H1 (cell line): ENCODE measurements around the gene THPO. TPM values are rescaled to one million over a fixed set of nuclear protein-coding genes. Genes with fewer than 3 reads are reported as not detected.
A peak's percentile ranks its signal among the peaks of the same experiment; 100 is the strongest.

Experiments used
- EP300 ChIP-seq, 2 experiments: IDR thresholded peaks; 1 replicate in 1 of 2; 2 replicates in 1 of 2; pipeline ENCODE4 v1.6.1; 2011 to 2012; ENCODE audit warnings: low read depth in 2 of 2, low read length in 2 of 2, mild to moderate bottlenecking in 2 of 2, borderline replicate concordance in 1 of 2, inconsistent platforms in 1 of 2, moderate library complexity in 1 of 2
- TAF1 ChIP-seq: IDR thresholded peaks from 2 replicates; pipeline ENCODE4 v1.6.1; 2011; ENCODE audit warnings: mild to moderate bottlenecking, low read depth, low read length
- TBP ChIP-seq: IDR thresholded peaks from 2 replicates; pipeline ENCODE4 v1.6.1; 2011; ENCODE audit warnings: low read depth, low read length, improper control_type of control experiment
- USF2 ChIP-seq: IDR thresholded peaks from 2 replicates; pipeline ENCODE4 v1.6.1; 2011; ENCODE audit warnings: low read length, improper control_type of control experiment
- polyA plus RNA-seq, 7 experiments: library from polyadenylated mRNA; depleted of rRNA in 3 of 7; stranded (reverse) in 5 of 7; unstranded in 2 of 7; fragments of >200 nt in 5 of 7; fragments of 200-250 nt in 2 of 7; gene quantifications; 1 replicate in 5 of 7; 2 replicates in 1 of 7; 4 replicates in 1 of 7; pipeline versions ENCODE4 v1.2.1 to v1.2.3, GENCODE V29; 2011 to 2013; ENCODE audit warnings: missing spikeins in 2 of 7, mixed read lengths in 2 of 7
- total RNA-seq: library from RNA; stranded (reverse); fragmentation: NEBNext Ultra II Directional; extraction: Animal tissue kit (Norgen Biotek cat#: 25700); gene quantifications from 2 replicates; pipeline ENCODE4 v1.2.1, GENCODE V29; 2021
- TF ChIP-seq, protein P1 (sequence below): IDR thresholded peaks from 2 replicates; pipeline ENCODE4 v1.6.1; 2012; ENCODE audit warnings: inconsistent platforms

The THPO gene
- total and polyA plus RNA-seq, 2 of the 8 experiments (the other 6 are each of a cell fraction or from before 2014, with no cell fraction given), result 0.82 to 1.2 TPM

GRCh38 chr3:184335661-184336546 lies 42.1 kb downstream of the THPO start (continued):
- TF ChIP-seq, protein P1, sequence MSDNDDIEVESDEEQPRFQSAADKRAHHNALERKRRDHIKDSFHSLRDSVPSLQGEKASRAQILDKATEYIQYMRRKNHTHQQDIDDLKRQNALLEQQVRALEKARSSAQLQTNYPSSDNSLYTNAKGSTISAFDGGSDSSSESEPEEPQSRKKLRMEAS, result peak; percentile 36; the same call in 1 of the 2 replicates
- TF ChIP-seq EP300 (IDR thresholded peaks at IDR 0.05; ENCODE audit: borderline replicate concordance in 1 of 2, low read depth in 2 of 2, low read length in 2 of 2) (peak; percentile 26 to 30; a peak in 2 of 3 replicates), TAF1 (peak; percentile 60), USF2 (peak; percentile 60), TBP (peak; percentile 43; the same call in 1 of the 2 replicates)
